NK-92 (cell line): ENCODE measurements around the gene ELP4.

Experiments used
- DNase-seq: peaks from one replicate; lab custom pipeline; 2025; ENCODE audit not compliant: unreplicated experiment; lab: John Stamatoyannopoulos, UW

ELP4 gene

GRCh38 chr11:31822175-31822926 is 312.8 kb downstream of the ELP4 start:
- no peak for DNase-seq

GRCh38 chr11:31822927-31823643 is 313.5 kb downstream of the ELP4 start:
- DNase-seq: no peak

GRCh38 chr11:31823644-31824331 is 314.2 kb downstream of the ELP4 start:
- no peak for DNase-seq

- no peak for DNase-seq
Measured at GRCh38 chr11:31824332-31824878, 314.8 kb downstream of the ELP4 start.

GRCh38 chr11:31824879-31825837 is 315.6 kb downstream of the ELP4 start:
- DNase-seq: no peak

GRCh38 chr11:31825838-31826484 is 316.4 kb downstream of the ELP4 start:
- DNase-seq: no peak

GRCh38 chr11:31826536-31827438 is 317.2 kb downstream of the ELP4 start:
- no peak for DNase-seq

GRCh38 chr11:31827455-31828206 is 318.1 kb downstream of the ELP4 start:
- DNase-seq: no peak

GRCh38 chr11:31828217-31828616 is 318.6 kb downstream of the ELP4 start:
- no peak for DNase-seq

GRCh38 chr11:31830406-31830805 is 320.8 kb downstream of the ELP4 start:
- DNase-seq: no peak

GRCh38 chr11:31834237-31834636 is 324.7 kb downstream of the ELP4 start:
- no peak for DNase-seq
